Mesothelial cell of epicardium (in vitro differentiated cells): ENCODE results near the gene LUM. TPM values are rescaled to one million over a fixed set of nuclear protein-coding genes. Genes with fewer than 3 reads are reported as not detected.

Source experiments
- DNase-seq, 2 experiments: peaks; one replicate each; pipeline ENCODE4 v3.0.0; 2021; ENCODE audit warnings: low spot score in 2 of 2; ENCODE audit not compliant: unreplicated experiment in 2 of 2
- H3K27ac Mint-ChIP-seq: 2 replicates; pipeline ENCODE4 v1.8.0; 2021; ENCODE audit warnings: mixed read lengths
- H3K27me3 Mint-ChIP-seq: 2 replicates; pipeline ENCODE4 v1.8.0; 2021; ENCODE audit warnings: low read depth, mixed read lengths
- H3K36me3 Mint-ChIP-seq: 2 replicates; pipeline ENCODE4 v1.8.0; 2021; ENCODE audit warnings: mixed read lengths
- H3K4me1 Mint-ChIP-seq: 2 replicates; pipeline ENCODE4 v1.8.0; 2021; ENCODE audit warnings: mixed read lengths
- H3K4me3 Mint-ChIP-seq: 2 replicates; pipeline ENCODE4 v1.8.0; 2021; ENCODE audit warnings: mild to moderate bottlenecking, moderate library complexity, mixed read lengths
- H3K9me3 Mint-ChIP-seq: 2 replicates; pipeline ENCODE4 v1.8.0; 2021; ENCODE audit warnings: mixed read lengths
- CTCF ChIP-seq: fragments of 200-600 bp; sonication (generic); IDR thresholded peaks from one replicate; pipeline ENCODE4 v1.5.0; 2021; ENCODE audit warnings: antibody characterized with exemption; ENCODE audit not compliant: unreplicated experiment
- total RNA-seq: library from RNA; stranded (reverse); gene quantifications from 3 replicates; pipeline ENCODE4 v1.2.1, GENCODE V29; 2021

Gene LUM
- total RNA-seq, 1 donor from 2014 or later: 508 TPM

GRCh38 chr12:91104812-91105466 lies 6.4 kb downstream of the LUM start:
- peak overlapping the region; percentile 25 for H3K4me3 Mint-ChIP-seq
- peaks cover 76% of the 10 kb centered on the region for H3K4me1 Mint-ChIP-seq

GRCh38 chr12:91103624-91104023 lies 7.7 kb downstream of the LUM start:
- H3K4me1 Mint-ChIP-seq: peaks cover 78% of the 10 kb centered on the region

More at GRCh38 chr12:91104812-91105466, 6.4 kb downstream of the LUM start:
- Mint-ChIP-seq H3K27ac (peak overlapping the region; percentile 39), H3K9me3 (no peaks in the 10 kb centered on the region), H3K36me3 (peaks cover 22% of the 10 kb centered on the region), H3K27me3 (no peaks in the 10 kb centered on the region)
- TF ChIP-seq CTCF: no peak
- DNase-seq: no peak

GRCh38 chr12:91103101-91103500 lies 8.2 kb downstream of the LUM start:
- no peak overlapping the region for H3K4me3 Mint-ChIP-seq
- TF ChIP-seq CTCF: no peak
- no peak overlapping the region for H3K27ac Mint-ChIP-seq
- H3K4me1 Mint-ChIP-seq: peaks cover 77% of the 10 kb centered on the region
- DNase-seq: no peak
- H3K27me3 Mint-ChIP-seq: no peaks in the 10 kb centered on the region
- H3K36me3 Mint-ChIP-seq: peaks cover 22% of the 10 kb centered on the region
- no peaks in the 10 kb centered on the region for H3K9me3 Mint-ChIP-seq

More at GRCh38 chr12:91103624-91104023, 7.7 kb downstream of the LUM start:
- TF ChIP-seq CTCF: no peak
- Mint-ChIP-seq H3K27ac (no peak overlapping the region), H3K27me3 (no peaks in the 10 kb centered on the region), H3K9me3 (no peaks in the 10 kb centered on the region), H3K36me3 (peaks cover 22% of the 10 kb centered on the region), H3K4me3 (no peak overlapping the region)
- no peak for DNase-seq

- peaks cover 11% of the 10 kb centered on the region for H3K9me3 Mint-ChIP-seq
- no peak for DNase-seq
- H3K27ac Mint-ChIP-seq: peak overlapping the region; percentile 68
- no peak overlapping the region for H3K4me3 Mint-ChIP-seq
- H3K36me3 Mint-ChIP-seq: peaks cover 14% of the 10 kb centered on the region
- H3K4me1 Mint-ChIP-seq: peaks cover 61% of the 10 kb centered on the region
- H3K27me3 Mint-ChIP-seq: no peaks in the 10 kb centered on the region
- no peak for TF ChIP-seq CTCF
Measured at GRCh38 chr12:91100906-91101305, 10.4 kb downstream of the LUM start.

- Mint-ChIP-seq H3K27me3 (no peaks in the 10 kb centered on the region), H3K4me1 (peaks cover 51% of the 10 kb centered on the region), H3K27ac (peak overlapping the region; percentile 78), H3K4me3 (no peak overlapping the region), H3K9me3 (peaks cover 18% of the 10 kb centered on the region), H3K36me3 (peaks cover 6% of the 10 kb centered on the region)
- DNase-seq: no peak
- TF ChIP-seq CTCF: no peak
Measured at GRCh38 chr12:91099836-91100235, 11.5 kb downstream of the LUM start.
